Brain microvascular endothelial cell (primary cell): ENCODE results near the gene CGN.

Source experiments
- DNase-seq: peaks from one replicate; pipeline ENCODE4 v3.0.0-alpha.2; 2020
- H3K27ac ChIP-seq: fragments of 250-450 bp; sonication (Bioruptor Pico); 2 replicates; pipeline ENCODE4 v1.5.1; 2020; ENCODE audit warnings: mild to moderate bottlenecking, moderate library complexity
- H3K27me3 ChIP-seq: fragments of 250-450 bp; sonication (Bioruptor Pico); replicated peaks from 2 replicates; pipeline ENCODE4 v1.5.1; 2020; ENCODE audit warnings: mild to moderate bottlenecking
- H3K36me3 ChIP-seq: fragments of 250-450 bp; sonication (Bioruptor Pico); replicated peaks from 2 replicates; pipeline ENCODE4 v1.5.1; 2020; ENCODE audit warnings: mild to moderate bottlenecking
- H3K4me3 ChIP-seq: 2 replicates; pipeline ENCODE4 v1.5.1; 2011; ENCODE audit warnings: low read depth, mild to moderate bottlenecking, control low read depth, low read length, moderate library complexity
- CTCF ChIP-seq: IDR thresholded peaks from 2 replicates; pipeline ENCODE4 v1.5.1; 2011; ENCODE audit warnings: low read depth, mild to moderate bottlenecking, moderate library complexity, low read length, control low read depth, inconsistent platforms; ENCODE audit errors: missing control alignments
- in situ Hi-C: cut with HindIII; loops from 2 replicates; pipeline ENCODE4 v1.10.0; 2017; ENCODE audit warnings: low sequenced_read_pairs, low pct_ligation_motif_present

The CGN gene

GRCh38 chr1:151510957-151511635 lies at the start of gene CGN:
CGN (plus strand) TSS chr1:151511387; CDS start chr1:151518520, 7,133 bp downstream.
- no peak for TF ChIP-seq CTCF
- in situ Hi-C loops = no loop called here
- H3K36me3 ChIP-seq = no peaks in the 10 kb centered on the region
- no peak within 1 kb of the TSS for H3K27ac ChIP-seq
- DNase-seq = peak; percentile 56
- H3K4me3 ChIP-seq = peak within 1 kb of the TSS; percentile 53
- no peaks in the 10 kb centered on the region for H3K27me3 ChIP-seq

GRCh38 chr1:151461694-151462093 lies 49.5 kb upstream of the CGN start:
- Histone ChIP-seq H3K27me3 (no peaks in the 10 kb centered on the region), H3K27ac (no peak overlapping the region), H3K36me3 (no peaks in the 10 kb centered on the region), H3K4me3 (no peak overlapping the region)
- in situ Hi-C loops = no loop called here
- no peak for DNase-seq
- no peak for TF ChIP-seq CTCF

GRCh38 chr1:151465026-151465425 lies 46.2 kb upstream of the CGN start:
- H3K4me3 ChIP-seq = no peak overlapping the region
- H3K27ac ChIP-seq = no peak overlapping the region
- no peaks in the 10 kb centered on the region for H3K36me3 ChIP-seq
- in situ Hi-C loops = no loop called here
- no peak for TF ChIP-seq CTCF
- DNase-seq = no peak
- H3K27me3 ChIP-seq = no peaks in the 10 kb centered on the region

DNA sequence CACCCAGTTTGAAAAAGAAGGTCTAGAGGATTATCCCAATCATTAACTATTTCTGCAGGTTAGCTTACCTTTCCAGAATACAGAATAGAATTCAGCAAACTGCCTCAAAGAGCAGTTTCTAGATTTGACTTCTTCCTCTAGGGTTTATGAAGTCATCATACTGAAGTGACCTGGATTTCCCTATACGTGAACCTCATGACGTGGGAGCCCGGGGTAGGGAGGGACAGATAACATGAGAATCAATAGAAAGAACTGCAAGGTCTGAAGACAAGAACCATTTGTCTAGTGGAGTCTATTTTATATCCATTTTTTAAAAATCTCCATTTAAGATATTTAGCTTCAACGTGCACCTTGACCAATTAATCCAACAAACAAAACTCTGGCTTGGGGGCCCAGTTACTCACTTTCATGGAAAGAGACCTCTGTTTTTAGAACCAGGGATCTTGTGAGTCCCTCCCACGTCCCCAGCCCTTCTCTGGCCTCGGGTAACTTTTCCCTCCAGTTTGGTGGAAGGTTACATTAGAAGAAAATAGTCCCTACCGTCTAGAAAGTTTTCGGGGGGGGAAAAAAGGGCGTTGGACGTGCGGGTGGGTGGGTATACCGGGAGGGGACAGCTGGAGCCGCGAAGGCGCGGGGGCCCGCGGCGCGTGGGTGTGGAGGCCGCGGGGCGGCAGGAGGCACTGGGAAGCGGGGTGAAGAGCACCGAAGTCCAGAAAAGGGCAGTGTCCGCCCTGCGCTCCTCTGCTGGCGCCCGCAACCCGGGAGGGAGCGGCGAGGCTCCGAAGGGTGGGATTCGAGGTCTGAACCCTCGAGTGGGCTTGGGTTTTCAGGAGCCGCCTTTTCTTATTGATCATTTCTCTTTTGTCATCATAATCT lies 38.1 kb upstream of the CGN start:
- H3K27ac ChIP-seq = no peak overlapping the region
- DNase-seq = peak; percentile 19
- in situ Hi-C loops = no loop called here

GRCh38 chr1:151474745-151475144 lies 36.4 kb upstream of the CGN start:
- no peak for DNase-seq
- Histone ChIP-seq H3K27ac (no peak overlapping the region), H3K36me3 (no peaks in the 10 kb centered on the region), H3K27me3 (no peaks in the 10 kb centered on the region), H3K4me3 (no peak overlapping the region)
- in situ Hi-C loops = no loop called here
- TF ChIP-seq CTCF = no peak

More for the DNA sequence above, 38.1 kb upstream of the CGN start:
- Histone ChIP-seq H3K4me3 (peak overlapping the region; percentile 56), H3K27me3 (no peaks in the 10 kb centered on the region), H3K36me3 (no peaks in the 10 kb centered on the region)
- no peak for TF ChIP-seq CTCF
